HG03571 (cell line): ENCODE results near the gene CBY1.

Source experiments
- ATAC-seq: cut with Tn5 transposase; IDR thresholded peaks from one replicate; pipeline ENCODE4 v1.9.1; 2021; ENCODE audit not compliant: unreplicated experiment

The CBY1 gene

GRCh38 chr22:38721551-38721950 is 65.1 kb downstream of the CBY1 start:
- ATAC-seq = no peak
